ENCODE measurements around the gene ABAT. TPM values are rescaled to one million over a fixed set of nuclear protein-coding genes. Genes with fewer than 3 reads are reported as not detected.

Gene ABAT
- total and polyA plus RNA-seq, 2 of the 8 experiments (the other 6 are each of a cell fraction or from before 2014, with no cell fraction given) = 6.4 to 8.4 TPM

GRCh38 chr16:8677481-8677880, 3.1 kb downstream of the ABAT start:
- POLR2A ChIA-PET (ENCODE audit: partially characterized antibody) = no interaction called here
- Histone ChIP-seq H3K4me2 (ENCODE audit: insufficient read depth in 1 of 2, low read depth in 2 of 2, low read length in 2 of 2) (no peak overlapping the region), H3K4ac (replicated peaks; ENCODE audit: insufficient read length, low read depth, low read length) (no peak overlapping the region), H2BK12ac (ENCODE audit: low read depth, low read length) (no peak overlapping the region), H2BK20ac (ENCODE audit: low read length) (no peak overlapping the region), H4K5ac (ENCODE audit: insufficient read length, low read depth, low read length) (no peak overlapping the region), H3K36me3 (ENCODE audit: control insufficient read depth in 2 of 4, insufficient read depth in 4 of 4, low read length in 3 of 4) (no peaks in the 10 kb centered on the region), H3K79me1 (ENCODE audit: low read depth, low read length) (no peaks in the 10 kb centered on the region), H3K79me2 (ENCODE audit: control insufficient read depth in 1 of 2, insufficient read depth in 2 of 2, low read length in 2 of 2) (no peaks in the 10 kb centered on the region), H3K9ac (replicated peaks in 1 of 4; ENCODE audit: extremely low read depth in 1 of 4, low read depth in 3 of 4, low read length in 3 of 4) (no peak overlapping the region), H3K14ac (ENCODE audit: insufficient read length) (no peak overlapping the region), H3K56ac (replicated peaks; ENCODE audit: insufficient read length, low read depth, low read length) (no peak overlapping the region), H2AK5ac (ENCODE audit: low read depth, low read length) (no peak overlapping the region), H2AFZ (ENCODE audit: low read length) (no peak overlapping the region), H3K23ac (ENCODE audit: insufficient read length) (no peak overlapping the region), H2BK120ac (replicated peaks; ENCODE audit: low read depth, low read length) (no peak overlapping the region), H2BK15ac (ENCODE audit: low read length) (no peak overlapping the region), H3K4me3 (ENCODE audit: extremely low read depth in 1 of 4, insufficient read depth in 2 of 4, low read depth in 3 of 4, low read length in 4 of 4) (no peak overlapping the region), H3K9me3 (ENCODE audit: insufficient read depth in 2 of 2, low read depth in 1 of 2, low read length in 1 of 2) (no peaks in the 10 kb centered on the region), H2BK5ac (ENCODE audit: low read depth, low read length) (no peak overlapping the region), H3K23me2 (ENCODE audit: low read depth, low read length) (peaks cover 8% of the 10 kb centered on the region; the same call in 1 of the 2 replicates), H3K18ac (ENCODE audit: extremely low read depth, low read length) (no peak overlapping the region), H4K91ac (replicated peaks; ENCODE audit: insufficient read length, low read length) (no peak overlapping the region), H3K27me3 (replicated peaks in 1 of 4; ENCODE audit: control insufficient read depth in 3 of 4, extremely low read depth in 1 of 4, insufficient read depth in 3 of 4, low read length in 3 of 4) (peaks cover 0 to 14% (median 9%) of the 10 kb centered on the region in 4 experiments; a peak in 6 of 7 replicates), H3K4me1 (replicated peaks in 1 of 4; ENCODE audit: control insufficient read depth in 3 of 4, insufficient read depth in 4 of 4, low read length in 3 of 4) (peaks cover 0 to 7% (median 2%) of the 10 kb centered on the region in 4 experiments; a peak in 5 of 7 replicates), H3K27ac (ENCODE audit: low read depth, low read length) (no peak overlapping the region), H4K20me1 (replicated peaks in 1 of 2; ENCODE audit: control insufficient read depth in 1 of 2, insufficient read depth in 2 of 2, low read length in 2 of 2) (peaks cover 0 to 6% of the 10 kb centered on the region in 2 experiments), H4K8ac (ENCODE audit: extremely low read depth, insufficient read depth, low read length) (no peak overlapping the region)
- FAIRE-seq (no peak), DNase-seq (ENCODE audit: low read depth in 1 of 2, low spot score in 2 of 2) (no peak)
- CTCF ChIA-PET (ENCODE audit: partially characterized antibody) = interaction anchor here (0.6 to 27.6 kb wide), 3 partner anchors 20 to 135 kb away, joined by 3 to 404 read pairs (median 3); partner anchors contain the start of genes PMM2 and TMEM186
- 82% methylated on average over 5 of the region's 5 CpGs; no CpG with 5 or more reads in 1 of the 2 experiments for WGBS, 2 experiments (ENCODE audit: extremely low coverage in 1 of 2, insufficient coverage in 1 of 2, insufficient read length in 1 of 2, insufficient replicate concordance in 2 of 2, low coverage in 1 of 2, low lambda C conversion rate in 2 of 2, missing lambda C conversion rate in 1 of 2)
- TF ChIP-seq FOSL1 (IDR thresholded peaks at IDR 0.05; ENCODE audit: insufficient read depth, low read depth, low read length) = no peak
- no peak for TF ChIP-seq RNF2 (IDR thresholded peaks at IDR 0.05; ENCODE audit: borderline replicate concordance, low read depth, low read length, missing control alignments, poor library complexity, severe bottlenecking)
- TF ChIP-seq POLR2AphosphoS5 (IDR thresholded peaks at IDR 0.05; ENCODE audit: low read depth, low read length) = no peak
- TF ChIP-seq POLR2A (IDR thresholded peaks at IDR 0.05; ENCODE audit: control extremely low read depth in 1 of 2, low read depth in 2 of 2, low read length in 2 of 2) = no peak
- TF ChIP-seq CTBP2 (IDR thresholded peaks at IDR 0.05; ENCODE audit: borderline replicate concordance, insufficient read depth, insufficient read length, low read length) = no peak
- no peak for TF ChIP-seq TAF7 (optimal IDR thresholded peaks at IDR 0.05; ENCODE audit: borderline replicate concordance, low read depth, low read length)
- no peak for TF ChIP-seq ZNF274 (IDR thresholded peaks at IDR 0.05; ENCODE audit: borderline replicate concordance, extremely low read depth, low read length)
- no peak for TF ChIP-seq CEBPB (IDR thresholded peaks at IDR 0.05; ENCODE audit: low read depth, low read length)
- no peak for TF ChIP-seq NRF1 (IDR thresholded peaks at IDR 0.05; ENCODE audit: low read depth, low read length)
- no peak for TF ChIP-seq TCF12 (IDR thresholded peaks at IDR 0.05; ENCODE audit: low read depth, low read length)
- no peak for TF ChIP-seq GABPA (IDR thresholded peaks at IDR 0.05; ENCODE audit: borderline replicate concordance, insufficient read depth, low read length)
- TF ChIP-seq RFX5 (IDR thresholded peaks at IDR 0.05; ENCODE audit: borderline replicate concordance, low read depth, low read length) = no peak
- no peak for TF ChIP-seq SP4 (IDR thresholded peaks at IDR 0.05; ENCODE audit: low read length)
- TF ChIP-seq, protein P1, sequence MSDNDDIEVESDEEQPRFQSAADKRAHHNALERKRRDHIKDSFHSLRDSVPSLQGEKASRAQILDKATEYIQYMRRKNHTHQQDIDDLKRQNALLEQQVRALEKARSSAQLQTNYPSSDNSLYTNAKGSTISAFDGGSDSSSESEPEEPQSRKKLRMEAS (IDR thresholded peaks at IDR 0.05) = no peak
- no peak for TF ChIP-seq TEAD4 (IDR thresholded peaks at IDR 0.05; ENCODE audit: low read depth, low read length)
